ENCODE measurements around the gene CST9L. TPM values are rescaled to one million over a fixed set of nuclear protein-coding genes. Genes with fewer than 3 reads are reported as not detected.

Gene CST9L
- total and polyA plus RNA-seq, 2 donors (not counting 1 experiment from before 2014, with no cell fraction given) = not detected

GRCh38 chr20:23596579-23597250 lies 28.4 kb upstream of the CST9L start:
- DNase-seq (ENCODE audit: low read depth in 2 of 2) = no peak
- no peak overlapping the region for H3K27ac ChIP-seq (ENCODE audit: insufficient read depth, low read length)
- no peaks in the 10 kb centered on the region for H4K20me1 ChIP-seq (ENCODE audit: control insufficient read depth, extremely low read depth, insufficient read depth, low read length)
- no peak overlapping the region for H3K4me2 ChIP-seq (ENCODE audit: extremely low read depth, insufficient read depth, low read length)
- peaks cover 9% of the 10 kb centered on the region for H3K27me3 ChIP-seq (ENCODE audit: control insufficient read depth, insufficient read depth, low read length)
- TF ChIP-seq EZH2 (IDR thresholded peaks at IDR 0.05; ENCODE audit: low read length, missing control alignments) (no peak), CTCF (conservative IDR thresholded peaks at IDR 0.05 in 1 of 2, IDR thresholded peaks at IDR 0.05 in 1 of 2; ENCODE audit: low read depth in 1 of 2, low read length in 2 of 2) (no peak)
- H3K9ac ChIP-seq (ENCODE audit: insufficient read depth, low read length) = no peak overlapping the region
- H3K79me2 ChIP-seq (ENCODE audit: control insufficient read depth, insufficient read depth, low read length) = no peaks in the 10 kb centered on the region
- no peak overlapping the region for H3K4me3 ChIP-seq (replicated peaks in 1 of 4; ENCODE audit: control extremely low read depth in 1 of 4, insufficient read depth in 1 of 4, low read depth in 3 of 4, low read length in 4 of 4)
- no peaks in the 10 kb centered on the region for H3K9me3 ChIP-seq (ENCODE audit: control insufficient read depth, insufficient read depth, low read depth, low read length)
- no peak overlapping the region for H2AFZ ChIP-seq (ENCODE audit: low read length)
- no peaks in the 10 kb centered on the region for H3K36me3 ChIP-seq (ENCODE audit: control insufficient read depth, insufficient read depth, low read length)
- no peaks in the 10 kb centered on the region for H3K4me1 ChIP-seq (ENCODE audit: control insufficient read depth, extremely low read depth, insufficient read depth, low read length)

DNA sequence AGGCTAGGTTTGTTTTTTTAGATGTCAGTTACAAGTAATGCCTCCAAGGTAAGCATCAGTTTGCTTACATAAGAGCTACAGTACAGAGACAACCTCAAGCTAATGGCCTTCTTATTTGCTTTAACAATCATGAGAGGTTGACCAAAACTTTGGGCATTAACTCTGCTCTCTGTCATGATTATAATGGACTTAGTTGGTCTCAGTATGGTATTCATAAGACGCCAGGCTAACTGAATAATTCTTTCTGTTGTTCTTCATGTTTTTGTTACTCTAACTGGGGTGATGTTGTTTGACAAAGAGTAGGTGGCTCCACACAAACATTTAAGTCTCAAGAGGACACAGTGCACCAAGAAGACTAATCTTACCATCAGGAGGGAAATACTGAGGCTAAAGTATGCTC lies 27.7 kb upstream of the CST9L start:
- H3K9ac ChIP-seq (ENCODE audit: insufficient read depth, low read length) = no peak overlapping the region
- TF ChIP-seq CTCF (conservative IDR thresholded peaks at IDR 0.05 in 1 of 2, IDR thresholded peaks at IDR 0.05 in 1 of 2; ENCODE audit: low read depth in 1 of 2, low read length in 2 of 2) (no peak), EZH2 (IDR thresholded peaks at IDR 0.05; ENCODE audit: low read length, missing control alignments) (no peak)
- H4K20me1 ChIP-seq (ENCODE audit: control insufficient read depth, extremely low read depth, insufficient read depth, low read length) = no peaks in the 10 kb centered on the region
- H3K4me1 ChIP-seq (ENCODE audit: control insufficient read depth, extremely low read depth, insufficient read depth, low read length) = no peaks in the 10 kb centered on the region
- DNase-seq (ENCODE audit: low read depth in 2 of 2) = no peak
- no peaks in the 10 kb centered on the region for H3K36me3 ChIP-seq (ENCODE audit: control insufficient read depth, insufficient read depth, low read length)
- no peaks in the 10 kb centered on the region for H3K9me3 ChIP-seq (ENCODE audit: control insufficient read depth, insufficient read depth, low read depth, low read length)
- H3K4me2 ChIP-seq (ENCODE audit: extremely low read depth, insufficient read depth, low read length) = no peak overlapping the region
- no peak overlapping the region for H3K27ac ChIP-seq (ENCODE audit: insufficient read depth, low read length)
- H3K4me3 ChIP-seq (replicated peaks in 1 of 4; ENCODE audit: control extremely low read depth in 1 of 4, insufficient read depth in 1 of 4, low read depth in 3 of 4, low read length in 4 of 4) = no peak overlapping the region
- H2AFZ ChIP-seq (ENCODE audit: low read length) = no peak overlapping the region
- H3K27me3 ChIP-seq (ENCODE audit: control insufficient read depth, insufficient read depth, low read length) = peaks cover 5% of the 10 kb centered on the region
- no peaks in the 10 kb centered on the region for H3K79me2 ChIP-seq (ENCODE audit: control insufficient read depth, insufficient read depth, low read length)

GRCh38 chr20:23588434-23589403 lies 20.4 kb upstream of the CST9L start:
- Histone ChIP-seq H3K4me1 (ENCODE audit: control insufficient read depth, extremely low read depth, insufficient read depth, low read length) (no peaks in the 10 kb centered on the region), H3K9me3 (ENCODE audit: control insufficient read depth, insufficient read depth, low read depth, low read length) (no peaks in the 10 kb centered on the region), H4K20me1 (ENCODE audit: control insufficient read depth, extremely low read depth, insufficient read depth, low read length) (no peaks in the 10 kb centered on the region), H3K36me3 (ENCODE audit: control insufficient read depth, insufficient read depth, low read length) (no peaks in the 10 kb centered on the region), H2AFZ (ENCODE audit: low read length) (no peak overlapping the region), H3K27ac (ENCODE audit: insufficient read depth, low read length) (no peak overlapping the region), H3K4me3 (replicated peaks in 1 of 4; ENCODE audit: control extremely low read depth in 1 of 4, insufficient read depth in 1 of 4, low read depth in 3 of 4, low read length in 4 of 4) (no peak overlapping the region), H3K4me2 (ENCODE audit: extremely low read depth, insufficient read depth, low read length) (no peak overlapping the region), H3K9ac (ENCODE audit: insufficient read depth, low read length) (no peak overlapping the region), H3K27me3 (ENCODE audit: control insufficient read depth, insufficient read depth, low read length) (no peaks in the 10 kb centered on the region), H3K79me2 (ENCODE audit: control insufficient read depth, insufficient read depth, low read length) (no peaks in the 10 kb centered on the region)
- DNase-seq (ENCODE audit: low read depth in 2 of 2) = no peak
- no peak for TF ChIP-seq CTCF (conservative IDR thresholded peaks at IDR 0.05 in 1 of 2, IDR thresholded peaks at IDR 0.05 in 1 of 2; ENCODE audit: low read depth in 1 of 2, low read length in 2 of 2)
- no peak for TF ChIP-seq EZH2 (IDR thresholded peaks at IDR 0.05; ENCODE audit: low read length, missing control alignments)
